ENCODE measurements around the gene HS6ST2. TPM values are rescaled to one million over a fixed set of nuclear protein-coding genes. Genes with fewer than 3 reads are reported as not detected.

HS6ST2 gene
- polyA plus RNA-seq, 1 of the 3 experiments (the other 2 are of a cell fraction), result 0.05 TPM

- Histone ChIP-seq H3K9me2 (no peaks in the 10 kb centered on the region), H3K36me3 (replicated peaks in 1 of 2; ENCODE audit: control insufficient read depth in 1 of 2, insufficient read depth in 2 of 2, low read length in 1 of 2) (no peaks in the 10 kb centered on the region), H3K9ac (no peak overlapping the region), H3K27ac (ENCODE audit: low read depth in 2 of 2, low read length in 1 of 2) (no peak overlapping the region), H3K9me3 (no peaks in the 10 kb centered on the region), H4K20me1 (ENCODE audit: insufficient read depth) (no peaks in the 10 kb centered on the region), H3F3A (replicated peaks; ENCODE audit: insufficient read depth) (no peaks in the 10 kb centered on the region), H3K4me2 (no peak overlapping the region), H2AFZ (ENCODE audit: low read depth) (no peak overlapping the region), H3K4me3 (ENCODE audit: low read depth in 2 of 2, low read length in 1 of 2) (no peak overlapping the region), H3K27me3 (ENCODE audit: insufficient read depth) (peaks cover 6% of the 10 kb centered on the region; the same call in 1 of the 2 replicates), H3K4me1 (ENCODE audit: control insufficient read depth in 1 of 2, insufficient read depth in 2 of 2, low read depth in 1 of 2, low read length in 1 of 2) (no peaks in the 10 kb centered on the region), H3K79me2 (ENCODE audit: insufficient read depth) (no peaks in the 10 kb centered on the region)
- ChIA-PET POLR2A (no interaction called here), CTCF (interaction anchor here (0.8 to 4.0 kb wide), 19 partner anchors 10 to 787 kb away, joined by 3 to 40 read pairs (median 4); partner anchors contain the start of gene RAP2C)
- TF ChIP-seq REST (IDR thresholded peaks at IDR 0.05; ENCODE audit: low read depth, low read length) (no peak), RAD21 (IDR thresholded peaks at IDR 0.05; ENCODE audit: low read length) (peak; percentile 52), SMC3 (IDR thresholded peaks at IDR 0.05; ENCODE audit: low read depth, low read length) (0 out of 2 replicates have a peak, but pooled peaks have one; percentile 8)
- DNase-seq, result no peak
- WGBS (ENCODE audit: low lambda C conversion rate), result 40% methylated on average over 6 of the region's 6 CpGs
These were observed 344.1 kb downstream of the HS6ST2 start for GRCh38 chrX:132614297-132614696.

DNA sequence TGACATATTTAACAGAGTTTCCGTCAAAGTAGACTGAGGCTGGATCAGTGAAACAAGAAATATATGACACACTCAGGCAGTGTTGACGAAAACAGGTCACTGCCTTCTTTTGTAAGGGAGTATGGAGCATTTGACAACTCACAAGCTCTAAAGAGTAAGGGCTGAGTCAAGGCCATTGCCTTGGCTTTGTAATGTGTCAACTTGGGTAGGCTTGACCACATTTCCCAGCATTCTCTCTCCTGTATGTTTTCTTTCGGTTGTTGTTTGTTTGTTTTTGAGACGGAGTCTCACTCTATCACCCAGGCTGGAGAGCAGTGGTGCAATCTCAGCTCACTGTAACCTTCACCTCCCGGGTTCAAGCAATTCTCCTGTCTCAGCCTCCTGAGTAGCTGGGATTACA is 344.6 kb downstream of the HS6ST2 start:
- 33% methylated on average over 5 of the region's 5 CpGs for WGBS (ENCODE audit: low lambda C conversion rate)
- Histone ChIP-seq H3K9me2 (no peaks in the 10 kb centered on the region), H3K36me3 (replicated peaks in 1 of 2; ENCODE audit: control insufficient read depth in 1 of 2, insufficient read depth in 2 of 2, low read length in 1 of 2) (no peaks in the 10 kb centered on the region), H3K4me1 (ENCODE audit: control insufficient read depth in 1 of 2, insufficient read depth in 2 of 2, low read depth in 1 of 2, low read length in 1 of 2) (no peaks in the 10 kb centered on the region), H3F3A (replicated peaks; ENCODE audit: insufficient read depth) (no peaks in the 10 kb centered on the region), H3K79me2 (ENCODE audit: insufficient read depth) (no peaks in the 10 kb centered on the region), H3K4me2 (no peak overlapping the region), H3K4me3 (ENCODE audit: low read depth in 2 of 2, low read length in 1 of 2) (no peak overlapping the region), H2AFZ (ENCODE audit: low read depth) (no peak overlapping the region), H3K27me3 (ENCODE audit: insufficient read depth) (peaks cover 6% of the 10 kb centered on the region; the same call in 1 of the 2 replicates), H3K27ac (ENCODE audit: low read depth in 2 of 2, low read length in 1 of 2) (no peak overlapping the region), H3K9ac (no peak overlapping the region), H4K20me1 (ENCODE audit: insufficient read depth) (no peaks in the 10 kb centered on the region), H3K9me3 (no peaks in the 10 kb centered on the region)
- POLR2A ChIA-PET, result no interaction called here
- no peak for DNase-seq
- TF ChIP-seq PBX3 (IDR thresholded peaks at IDR 0.05) (no peak), FOXM1 (IDR thresholded peaks at IDR 0.05; ENCODE audit: low read depth) (no peak), RFX5 (IDR thresholded peaks at IDR 0.05; ENCODE audit: low read length) (no peak), SMC3 (IDR thresholded peaks at IDR 0.05; ENCODE audit: low read depth, low read length) (no peak), RAD21 (IDR thresholded peaks at IDR 0.05; ENCODE audit: low read length) (no peak), MAX (IDR thresholded peaks at IDR 0.05; ENCODE audit: low read depth) (no peak), JUND (IDR thresholded peaks at IDR 0.05) (no peak), RXRA (IDR thresholded peaks at IDR 0.05; ENCODE audit: borderline replicate concordance, low read depth) (no peak), GATA2 (CRISPR knock-in tag; IDR thresholded peaks at IDR 0.05) (no peak), REST (IDR thresholded peaks at IDR 0.05; ENCODE audit: low read depth, low read length) (no peak), CHD2 (IDR thresholded peaks at IDR 0.05; ENCODE audit: low read length, partially characterized antibody) (no peak), FOSL2 (IDR thresholded peaks at IDR 0.05; ENCODE audit: borderline replicate concordance, low read depth) (no peak), GABPA (IDR thresholded peaks at IDR 0.05; ENCODE audit: low read depth) (no peak), POLR2AphosphoS5 (IDR thresholded peaks at IDR 0.05; ENCODE audit: low read depth, low read length) (no peak), TCF12 (IDR thresholded peaks at IDR 0.05) (no peak), NFIC (IDR thresholded peaks at IDR 0.05; ENCODE audit: borderline replicate concordance) (no peak)
- CTCF ChIA-PET, result interaction anchor here (0.8 to 4.0 kb wide), 22 partner anchors 9 to 786 kb away, joined by 3 to 40 read pairs (median 4); partner anchors contain the start of genes MBNL3 and RAP2C

All from SK-N-SH (cell line).